Testis (tissue), 3 donors: ENCODE results near the gene GFY. TPM values are rescaled to one million over a fixed set of nuclear protein-coding genes. Genes with fewer than 3 reads are reported as not detected.
A peak's percentile ranks its signal among the peaks of the same experiment; 100 is the strongest.

ENCODE experiments used
- DNase-seq: peaks from one replicate; pipeline ENCODE4 v3.0.0-alpha.2; 2019
- H3K27ac ChIP-seq, 2 donors: fragments of 200-600 bp; sonication (generic); one replicate each; pipeline ENCODE4 v1.5.1; 2019
- H3K27me3 ChIP-seq: fragments of 200-600 bp; sonication (generic); one replicate; pipeline ENCODE4 v1.5.1; 2019
- H3K36me3 ChIP-seq: fragments of 200-600 bp; sonication (generic); one replicate; pipeline ENCODE4 v1.5.1; 2017; ENCODE audit warnings: low read depth; ENCODE audit errors: missing control alignments
- H3K4me1 ChIP-seq: fragments of 200-600 bp; sonication (generic); one replicate; pipeline ENCODE4 v1.5.1; 2019
- H3K4me3 ChIP-seq, 2 donors: fragments of 200-600 bp; sonication (generic); one replicate each; pipeline ENCODE4 v1.5.1; 2017 to 2019
- H3K9me3 ChIP-seq: fragments of 200-600 bp; sonication (generic); one replicate; pipeline ENCODE4 v1.5.1; 2017
- POLR2A ChIP-seq: fragments of 450-650 bp; IDR thresholded peaks from one replicate; pipeline ENCODE4 v1.6.1; 2017; ENCODE audit warnings: antibody characterized with exemption, mild to moderate bottlenecking, moderate library complexity
- WGBS, 2 donors: methylation state at CpG; one replicate each; pipeline ENCODE4 v1.1.5; 2018; 5-methylcytosine and 5-hydroxymethylcytosine counted together
- intact Hi-C: fragments of 100-400 bp; cut with DNase I; formaldehyde crosslinking; loops from one replicate; pipeline ENCODE4 v1.15.1; 2023; ENCODE audit warnings: low total_unique reads
- polyA plus RNA-seq: library from polyadenylated mRNA; stranded (reverse); fragments of 350-450 nt; fragmentation: Illumina TruSeq; extraction: RNeasy Lipid Tissue Mini Kit (QIAGEN cat#74804); gene quantifications from one replicate; pipeline ENCODE4 v1.2.3, GENCODE V29; 2014; ENCODE audit warnings: low read depth, low replicate concordance; ENCODE audit not compliant: insufficient read depth
- total RNA-seq, 2 donors: library from RNA; depleted of rRNA; stranded (reverse); fragments of >200 nt; gene quantifications; one replicate each; pipeline ENCODE4 v1.2.3, GENCODE V29; 2016
- TF ChIP-seq, protein P1 (sequence below), 3 experiments: fragments of 450-650 bp in 2 of 3; fragments of 200-600 bp in 1 of 3; sonication (generic) in 1 of 3; IDR thresholded peaks; one replicate each; pipeline ENCODE4 v1.5.1; 2016 to 2019; ENCODE audit warnings: antibody characterized with exemption in 3 of 3, mild to moderate bottlenecking in 2 of 3, moderate library complexity in 1 of 3

Gene GFY
- total and polyA plus RNA-seq, 3 donors from 2014 or later = 0.24 to 0.80 (median 0.62) TPM

DNA sequence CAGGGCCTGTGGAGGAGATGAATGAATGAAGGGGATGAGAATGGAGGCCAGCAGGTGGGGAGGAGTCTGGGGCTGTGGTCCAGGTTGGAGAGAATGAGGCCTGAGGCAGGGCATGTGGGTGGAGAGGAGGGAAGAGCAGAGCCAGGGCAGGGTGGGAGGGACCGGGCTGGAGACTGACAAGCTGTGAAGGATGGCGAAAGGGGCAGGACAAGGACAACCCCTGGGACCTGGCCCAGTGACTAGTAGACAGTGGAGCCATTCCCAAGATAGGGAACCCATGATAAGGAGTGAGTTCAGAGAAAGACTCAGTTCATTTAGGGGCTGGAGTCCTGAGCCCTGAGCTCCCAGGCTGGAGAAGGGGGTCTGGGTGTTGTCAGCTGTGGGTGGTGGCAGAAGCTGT is 5.0 kb upstream of the GFY start:
- Histone ChIP-seq H3K36me3 (no peaks in the 10 kb centered on the region), H3K4me1 (peaks cover 22% of the 10 kb centered on the region), H3K4me3 (no peak overlapping the region), H3K27ac (no peak overlapping the region), H3K9me3 (no peaks in the 10 kb centered on the region), H3K27me3 (no peaks in the 10 kb centered on the region)
- DNase-seq = no peak
- intact Hi-C loops = no loop called here
- TF ChIP-seq POLR2A = no peak
- TF ChIP-seq, protein P1, sequence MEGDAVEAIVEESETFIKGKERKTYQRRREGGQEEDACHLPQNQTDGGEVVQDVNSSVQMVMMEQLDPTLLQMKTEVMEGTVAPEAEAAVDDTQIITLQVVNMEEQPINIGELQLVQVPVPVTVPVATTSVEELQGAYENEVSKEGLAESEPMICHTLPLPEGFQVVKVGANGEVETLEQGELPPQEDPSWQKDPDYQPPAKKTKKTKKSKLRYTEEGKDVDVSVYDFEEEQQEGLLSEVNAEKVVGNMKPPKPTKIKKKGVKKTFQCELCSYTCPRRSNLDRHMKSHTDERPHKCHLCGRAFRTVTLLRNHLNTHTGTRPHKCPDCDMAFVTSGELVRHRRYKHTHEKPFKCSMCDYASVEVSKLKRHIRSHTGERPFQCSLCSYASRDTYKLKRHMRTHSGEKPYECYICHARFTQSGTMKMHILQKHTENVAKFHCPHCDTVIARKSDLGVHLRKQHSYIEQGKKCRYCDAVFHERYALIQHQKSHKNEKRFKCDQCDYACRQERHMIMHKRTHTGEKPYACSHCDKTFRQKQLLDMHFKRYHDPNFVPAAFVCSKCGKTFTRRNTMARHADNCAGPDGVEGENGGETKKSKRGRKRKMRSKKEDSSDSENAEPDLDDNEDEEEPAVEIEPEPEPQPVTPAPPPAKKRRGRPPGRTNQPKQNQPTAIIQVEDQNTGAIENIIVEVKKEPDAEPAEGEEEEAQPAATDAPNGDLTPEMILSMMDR (IDR thresholded peaks at IDR 0.05) = no peak
- WGBS, 2 donors = 40 to 54% methylated on average over 2 of the region's 2 CpGs

DNA sequence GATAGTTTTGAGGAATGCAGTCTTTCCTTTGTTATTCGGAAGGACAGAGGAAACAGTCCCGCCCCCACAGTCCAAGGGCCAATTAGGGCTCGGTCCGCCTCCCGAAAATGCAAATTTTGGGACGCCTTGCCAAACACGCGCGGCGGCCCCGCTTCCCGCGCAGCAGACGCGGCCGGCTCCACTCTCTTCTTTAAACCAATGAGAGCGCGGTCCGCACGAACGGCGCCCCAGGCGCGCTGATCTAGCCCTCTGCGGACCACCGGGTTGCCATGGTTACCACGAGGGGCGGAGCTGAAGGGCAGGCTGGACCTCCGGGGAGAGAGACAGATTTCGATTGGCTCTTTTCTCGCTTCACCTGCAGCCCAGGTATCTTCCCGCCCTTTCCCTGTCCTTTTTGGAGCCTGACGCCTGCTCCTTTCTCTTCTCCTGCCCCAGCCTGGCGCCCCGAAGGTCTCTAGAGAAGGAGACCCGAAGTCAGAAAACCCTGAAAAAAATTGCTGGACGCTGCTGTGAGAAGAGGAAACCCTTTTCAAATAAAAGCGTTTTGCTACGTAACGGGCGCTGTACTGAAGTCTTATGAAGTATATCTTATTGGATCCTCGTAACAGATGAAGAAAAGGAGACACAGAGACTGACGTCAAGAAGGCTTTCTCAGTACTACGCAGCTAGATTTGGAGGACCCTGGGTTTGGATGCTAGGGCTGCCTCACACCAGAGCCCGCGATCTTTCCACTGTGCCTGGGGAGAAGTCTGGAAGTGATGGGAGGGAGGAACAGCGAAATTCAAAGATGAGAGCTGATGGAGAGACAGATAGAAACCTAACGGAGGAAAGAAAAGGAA is 3.9 kb upstream of the GFY start:
- H3K9me3 ChIP-seq = no peaks in the 10 kb centered on the region
- 5% methylated on average over 48 of the region's 48 CpGs for WGBS, 2 donors
- DNase-seq = peak; percentile 78
- peaks cover 26% of the 10 kb centered on the region for H3K4me1 ChIP-seq
- TF ChIP-seq, protein P1 (IDR thresholded peaks at IDR 0.05) = no peak
- no peak for TF ChIP-seq POLR2A
- intact Hi-C loops = no loop called here
- H3K27ac ChIP-seq = no peak overlapping the region
- H3K27me3 ChIP-seq = peaks cover 3% of the 10 kb centered on the region
- H3K36me3 ChIP-seq = no peaks in the 10 kb centered on the region
- peak overlapping the region in 1 of 2 donors; percentile 27 for H3K4me3 ChIP-seq

- Histone ChIP-seq H3K27ac (no peak overlapping the region), H3K4me1 (peaks cover 26% of the 10 kb centered on the region), H3K27me3 (peaks cover 4% of the 10 kb centered on the region), H3K36me3 (no peaks in the 10 kb centered on the region), H3K9me3 (no peaks in the 10 kb centered on the region), H3K4me3 (no peak overlapping the region)
- intact Hi-C loops = no loop called here
- WGBS, 2 donors = 14 to 19% methylated on average over 2 to 3 of the region's 3 CpGs
- TF ChIP-seq, protein P1 (IDR thresholded peaks at IDR 0.05) = no peak
- no peak for TF ChIP-seq POLR2A
- DNase-seq = no peak
These were observed 3.3 kb upstream of the GFY start for GRCh38 chr19:49421878-49422202.

DNA sequence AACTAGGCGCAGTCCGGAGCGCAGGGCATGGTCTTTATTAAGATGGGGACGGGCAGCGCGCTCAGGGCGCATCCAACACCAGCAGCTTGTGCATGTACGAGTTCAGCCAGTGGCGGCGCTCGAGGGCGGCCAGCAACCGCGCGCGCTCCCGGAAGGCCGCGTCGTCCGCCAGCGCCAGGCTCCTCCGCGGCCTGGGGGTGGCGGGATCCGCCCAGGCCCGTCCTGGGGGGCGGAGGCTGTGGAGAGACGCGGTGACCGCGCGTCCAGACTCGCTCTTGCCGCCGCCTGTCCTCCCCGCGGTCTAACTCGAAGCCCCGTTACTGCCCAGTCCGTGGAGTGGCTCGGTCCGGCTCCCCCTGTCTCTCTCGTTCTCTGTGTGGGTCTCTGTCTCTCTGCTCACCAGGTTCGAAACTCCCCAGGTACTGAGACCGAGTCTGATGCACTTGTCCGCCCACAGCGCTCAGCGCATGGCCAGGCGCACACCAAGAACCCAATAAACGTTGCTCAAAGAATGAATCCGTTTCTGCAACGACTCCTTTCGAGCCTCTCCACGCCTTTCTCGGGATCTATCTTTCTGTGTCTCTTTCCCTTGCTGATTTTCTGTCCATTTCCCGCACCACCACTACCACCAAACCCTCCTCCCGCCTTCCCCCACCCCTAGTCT is 2.6 kb upstream of the GFY start:
- Histone ChIP-seq H3K27me3 (peaks cover 4% of the 10 kb centered on the region), H3K4me1 (peaks cover 28% of the 10 kb centered on the region), H3K36me3 (no peaks in the 10 kb centered on the region), H3K9me3 (no peaks in the 10 kb centered on the region), H3K4me3 (peak overlapping the region in 1 of 2 donors; percentile 10), H3K27ac (no peak overlapping the region)
- TF ChIP-seq POLR2A = no peak
- TF ChIP-seq, protein P1 (IDR thresholded peaks at IDR 0.05) = peak in 2 of 3 experiments; percentile 45 to 48
- intact Hi-C loops = no loop called here
- 2% methylated on average over 41 to 48 of the region's 58 CpGs for WGBS, 2 donors
- DNase-seq = peak; percentile 62
